T-cell (primary cell): ENCODE results near the gene SYNDIG1L. TPM values are rescaled to one million over a fixed set of nuclear protein-coding genes. Genes with fewer than 3 reads are reported as not detected.
"Not testable (repeated sequence)": the region's sequence is repeated elsewhere in the genome, so short reads cannot be mapped to it uniquely, and the experiment has no call there.

Experiments used
- ATAC-seq, 4 experiments: fragments of 200-7000 bp in 3 of 4; fragments of 150-1000 bp in 1 of 4; cut with Tn5 transposase; replicated peaks in 1 of 4; 1 replicate in 3 of 4; 2 replicates in 1 of 4; pipeline ENCODE4 v1.10.0; 2021; ENCODE audit warnings: moderate library complexity in 3 of 4, mild to moderate bottlenecking in 2 of 4, moderate number of reproducible peaks in 1 of 4
- CTCF ChIA-PET, 2 donors: fragments of 300-600 bp; sonication (Branson Sonifier 250); formaldehyde crosslinking; loops; one replicate each; lab custom pipeline; 2022; ENCODE audit warnings: antibody characterized with exemption in 2 of 2; lab: Charles Lee
- POLR2A ChIA-PET, 2 donors: fragments of 300-600 bp; sonication (Branson Sonifier 250); formaldehyde crosslinking; loops; one replicate each; lab custom pipeline; 2022; ENCODE audit warnings: antibody characterized with exemption in 2 of 2; lab: Charles Lee
- DNase-seq, 35 experiments: peaks; one replicate each; pipeline versions ENCODE4 v3.0.0 to v3.0.0-alpha.2; 2013 to 2023
- H3K27ac ChIP-seq: one replicate; pipeline ENCODE4 v1.5.1; 2013; ENCODE audit warnings: low read length
- H3K27me3 ChIP-seq, 2 experiments: replicated peaks in 1 of 2; 1 replicate in 1 of 2; 2 replicates in 1 of 2; pipeline versions ENCODE4 v1.6.1 to v1.7.0; 2013; ENCODE audit warnings: low read length in 1 of 2, mixed read lengths in 1 of 2; ENCODE audit not compliant: control insufficient read depth in 2 of 2, insufficient read depth in 2 of 2; ENCODE audit errors: extremely low read depth in 1 of 2
- H3K36me3 ChIP-seq, 2 donors: 1 replicate in 1 of 2; 2 replicates in 1 of 2; pipeline versions ENCODE4 v1.6.1 to v1.7.0; 2013; ENCODE audit warnings: low read length in 1 of 2; ENCODE audit not compliant: control insufficient read depth in 2 of 2, insufficient read depth in 1 of 2; ENCODE audit errors: extremely low read depth in 1 of 2
- H3K4me1 ChIP-seq, 2 experiments: 1 replicate in 1 of 2; 2 replicates in 1 of 2; pipeline versions ENCODE4 v1.6.1 to v1.7.0; 2013; ENCODE audit warnings: low read length in 2 of 2, mixed read lengths in 1 of 2; ENCODE audit not compliant: insufficient read depth in 2 of 2, control insufficient read depth in 1 of 2; ENCODE audit errors: extremely low read depth in 1 of 2
- H3K4me3 ChIP-seq, 2 donors: 1 replicate in 1 of 2; 2 replicates in 1 of 2; pipeline versions ENCODE4 v1.5.1 to v1.7.0; 2013; ENCODE audit warnings: mild to moderate bottlenecking in 2 of 2, low read length in 1 of 2, moderate library complexity in 1 of 2; ENCODE audit not compliant: control insufficient read depth in 1 of 2; ENCODE audit errors: extremely low read depth in 1 of 2
- H3K9me3 ChIP-seq: 2 replicates; pipeline ENCODE4 v1.7.0; 2013
- H3K27ac Mint-ChIP-seq, 2 donors: one replicate each; pipeline ENCODE4 v1.8.0; 2020 to 2021; ENCODE audit warnings: mild to moderate bottlenecking in 2 of 2, mixed read lengths in 2 of 2
- H3K27me3 Mint-ChIP-seq, 2 donors: one replicate each; pipeline ENCODE4 v1.8.0; 2021 to 2022; ENCODE audit warnings: mixed read lengths in 2 of 2
- H3K36me3 Mint-ChIP-seq: one replicate; pipeline ENCODE4 v1.8.0; 2021; ENCODE audit warnings: mixed read lengths
- H3K4me1 Mint-ChIP-seq, 3 donors: one replicate each; pipeline ENCODE4 v1.8.0; 2020 to 2022; ENCODE audit warnings: mixed read lengths in 3 of 3, mild to moderate bottlenecking in 1 of 3
- H3K4me3 Mint-ChIP-seq, 3 donors: one replicate each; pipeline ENCODE4 v1.8.0; 2020 to 2022; ENCODE audit warnings: mild to moderate bottlenecking in 3 of 3, mixed read lengths in 3 of 3, moderate library complexity in 3 of 3
- H3K9me3 Mint-ChIP-seq, 3 donors: one replicate each; pipeline ENCODE4 v1.8.0; 2020 to 2022; ENCODE audit warnings: mixed read lengths in 3 of 3
- WGBS: methylation state at CpG from one replicate; pipeline ENCODE4 v1.1.5; 2013; ENCODE audit warnings: missing lambda C conversion rate; ENCODE audit not compliant: insufficient coverage; 5-methylcytosine and 5-hydroxymethylcytosine counted together
- total RNA-seq, 35 experiments: library from RNA in 6 of 35; stranded (reverse) in 6 of 35; fragments of 120-200 nt in 1 of 35; gene quantifications; one replicate each; pipeline versions ENCODE4 v1.2.1 to v1.2.4 and lab custom pipeline; 2013 to 2026

The SYNDIG1L gene
- total RNA-seq, 5 donors from 2014 or later (not counting 1 experiment from before 2014, with no cell fraction given) = 0.73 TPM; not detected in 4

DNA sequence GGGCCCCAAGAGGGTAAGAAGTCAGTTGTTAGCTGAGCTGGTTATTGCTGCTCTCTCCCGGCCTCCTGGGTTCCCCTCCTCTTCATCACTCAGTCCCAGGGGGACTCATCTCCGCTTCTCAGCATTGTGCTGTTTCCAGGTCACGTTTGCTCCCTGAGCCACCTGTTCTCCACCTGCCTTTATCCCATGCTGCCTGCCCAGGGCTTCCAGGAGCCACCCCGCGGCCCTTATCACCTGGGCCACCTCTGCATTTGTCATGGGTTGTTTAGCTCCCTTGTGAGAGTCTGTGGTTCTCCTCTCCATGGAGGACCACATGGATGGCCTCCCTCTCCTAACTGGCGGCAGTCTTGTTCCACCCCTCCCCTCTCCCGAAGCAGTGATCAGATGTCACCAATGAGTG lies 36.0 kb downstream of the SYNDIG1L start:
- H3K36me3 Mint-ChIP-seq = no peaks in the 10 kb centered on the region
- DNase-seq = no peak
- Histone ChIP-seq H3K36me3 (no peaks in the 10 kb centered on the region), H3K27ac (no peak overlapping the region), H3K4me3 (no peak overlapping the region), H3K4me1 (no peaks in the 10 kb centered on the region), H3K27me3 (peaks cover 0 to 23% of the 10 kb centered on the region in 2 experiments), H3K9me3 (no peaks in the 10 kb centered on the region)
- no peak overlapping the region for H3K27ac Mint-ChIP-seq
- no peak for ATAC-seq
- H3K4me1 Mint-ChIP-seq = no peaks in the 10 kb centered on the region
- ChIA-PET POLR2A (no interaction called here), CTCF (interaction anchor here in 1 of 2 donors (0.7 kb wide), 1 partner anchor 40 kb away, joined by 4 read pairs; no protein-coding TSS in a partner anchor)
- H3K9me3 Mint-ChIP-seq = no peaks in the 10 kb centered on the region
- WGBS = 90% methylated on average over 3 of the region's 7 CpGs
- peaks cover 5 to 23% of the 10 kb centered on the region in 2 donors for H3K27me3 Mint-ChIP-seq
- no peak overlapping the region for H3K4me3 Mint-ChIP-seq

GRCh38 chr14:74382231-74382630 lies 43.8 kb downstream of the SYNDIG1L start:
- Histone ChIP-seq H3K4me3 (no peak overlapping the region), H3K36me3 (no peaks in the 10 kb centered on the region), H3K4me1 (no peaks in the 10 kb centered on the region), H3K27me3 (peaks cover 0 to 4% of the 10 kb centered on the region in 2 experiments), H3K27ac (no peak overlapping the region), H3K9me3 (no peaks in the 10 kb centered on the region)
- CTCF ChIA-PET = interaction anchor here in 1 of 2 donors (0.6 kb wide), 1 partner anchor 848 kb away, joined by 3 read pairs; no protein-coding TSS in a partner anchor
- Mint-ChIP-seq H3K9me3 (no peaks in the 10 kb centered on the region), H3K27me3 (peaks cover 2 to 4% of the 10 kb centered on the region in 2 donors), H3K4me1 (no peaks in the 10 kb centered on the region), H3K36me3 (no peaks in the 10 kb centered on the region), H3K4me3 (no peak overlapping the region), H3K27ac (no peak overlapping the region)
- WGBS = no CpG with 5 or more reads among the region's 4 CpGs
- ATAC-seq (no peak), DNase-seq (no peak)
- POLR2A ChIA-PET = no interaction called here

DNA sequence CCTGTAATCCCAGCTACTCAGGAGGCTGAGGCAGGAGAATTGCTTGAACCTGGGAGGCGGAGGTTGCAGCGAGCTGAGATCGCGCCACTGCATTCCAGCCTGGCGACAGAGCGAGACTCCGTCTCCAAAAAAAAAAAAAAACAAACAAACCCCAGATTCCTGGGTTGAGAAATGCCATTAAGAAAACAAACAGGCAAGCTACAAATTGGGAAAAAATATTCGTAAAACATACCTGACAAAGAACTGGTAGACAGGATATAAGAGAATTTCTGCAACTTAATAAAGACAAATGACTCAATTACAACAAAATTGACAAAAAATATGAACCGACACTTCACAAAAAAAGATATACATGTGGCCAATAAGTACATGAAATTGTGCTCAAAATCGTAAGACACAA lies 44.4 kb downstream of the SYNDIG1L start:
- H3K4me1 Mint-ChIP-seq, H3K27ac ChIP-seq, H3K27me3 Mint-ChIP-seq, POLR2A ChIA-PET, DNase-seq, H3K9me3 ChIP-seq, H3K36me3 ChIP-seq, CTCF ChIA-PET, H3K4me1 ChIP-seq, H3K27me3 ChIP-seq, H3K4me3 ChIP-seq, H3K4me3 Mint-ChIP-seq, H3K36me3 Mint-ChIP-seq, H3K27ac Mint-ChIP-seq, ATAC-seq, H3K9me3 Mint-ChIP-seq: not testable (repeated sequence)
- 60% methylated on average over 1 of the region's 10 CpGs for WGBS

- no peaks in the 10 kb centered on the region for H3K9me3 Mint-ChIP-seq
- H3K36me3 ChIP-seq = no peaks in the 10 kb centered on the region
- H3K9me3 ChIP-seq = no peaks in the 10 kb centered on the region
- H3K4me1 Mint-ChIP-seq = no peaks in the 10 kb centered on the region
- ATAC-seq = no peak
- H3K4me1 ChIP-seq = no peaks in the 10 kb centered on the region
- 91% methylated on average over 7 of the region's 13 CpGs for WGBS
- no peaks in the 10 kb centered on the region for H3K27me3 ChIP-seq
- H3K36me3 Mint-ChIP-seq = no peaks in the 10 kb centered on the region
- H3K27ac Mint-ChIP-seq = no peak overlapping the region
- H3K4me3 Mint-ChIP-seq = no peak overlapping the region
- no peak overlapping the region for H3K27ac ChIP-seq
- no peak for DNase-seq
- ChIA-PET CTCF (interaction anchor here in 1 of 2 donors (0.6 kb wide), 1 partner anchor 381 kb away, joined by 5 read pairs; no protein-coding TSS in a partner anchor), POLR2A (no interaction called here)
- H3K4me3 ChIP-seq = no peak overlapping the region
- H3K27me3 Mint-ChIP-seq = peaks cover 2 to 9% of the 10 kb centered on the region in 2 donors
Observed at GRCh38 chr14:74380845-74381244, 45.2 kb downstream of the SYNDIG1L start.

DNA sequence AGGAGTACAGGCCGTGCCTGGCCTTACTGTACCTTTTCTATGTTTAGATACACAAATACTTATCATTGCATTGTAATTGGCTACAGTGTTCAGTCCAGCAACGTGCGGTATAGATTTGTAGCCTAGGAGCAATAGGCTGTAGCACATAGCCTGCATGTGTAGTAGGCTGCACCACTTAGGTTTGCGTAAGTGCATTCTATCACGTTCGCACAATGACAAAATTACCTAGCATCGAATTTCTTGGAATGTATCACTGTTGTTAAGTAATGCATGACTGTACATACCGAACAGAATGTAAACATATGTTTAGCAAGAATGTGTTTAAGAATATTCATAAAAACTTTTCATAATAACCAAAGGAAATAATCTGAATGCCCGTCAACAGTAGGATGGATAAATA lies 45.8 kb downstream of the SYNDIG1L start:
- no peaks in the 10 kb centered on the region for H3K4me1 ChIP-seq
- no peak for DNase-seq
- H3K9me3 Mint-ChIP-seq = no peaks in the 10 kb centered on the region
- no peak overlapping the region for H3K27ac ChIP-seq
- H3K4me3 Mint-ChIP-seq = no peak overlapping the region
- H3K9me3 ChIP-seq = no peaks in the 10 kb centered on the region
- no peak for ATAC-seq
- no peak overlapping the region for H3K27ac Mint-ChIP-seq
- no peaks in the 10 kb centered on the region for H3K27me3 ChIP-seq
- ChIA-PET POLR2A (no interaction called here), CTCF (no interaction called here)
- H3K27me3 Mint-ChIP-seq = peaks cover 8 to 13% of the 10 kb centered on the region in 2 donors
- H3K4me3 ChIP-seq = no peak overlapping the region
- H3K36me3 ChIP-seq = no peaks in the 10 kb centered on the region
- no peaks in the 10 kb centered on the region for H3K36me3 Mint-ChIP-seq
- 90% methylated on average over 4 of the region's 9 CpGs for WGBS
- H3K4me1 Mint-ChIP-seq = no peaks in the 10 kb centered on the region

GRCh38 chr14:74377976-74378690 lies 47.9 kb downstream of the SYNDIG1L start:
- Mint-ChIP-seq H3K9me3 (no peaks in the 10 kb centered on the region), H3K4me3 (no peak overlapping the region), H3K27ac (no peak overlapping the region), H3K36me3 (no peaks in the 10 kb centered on the region), H3K4me1 (no peaks in the 10 kb centered on the region), H3K27me3 (peaks cover 8 to 9% of the 10 kb centered on the region in 2 donors)
- Histone ChIP-seq H3K36me3 (no peaks in the 10 kb centered on the region), H3K4me3 (no peak overlapping the region), H3K27me3 (no peaks in the 10 kb centered on the region), H3K27ac (no peak overlapping the region), H3K9me3 (no peaks in the 10 kb centered on the region), H3K4me1 (no peaks in the 10 kb centered on the region)
- ATAC-seq (no peak), DNase-seq (no peak)
- WGBS = 92% methylated on average over 29 of the region's 38 CpGs
- ChIA-PET POLR2A (no interaction called here), CTCF (no interaction called here)
